GM18873 (cell line): ENCODE measurements around the gene PDE9A.
"Not testable (repeated sequence)": the region's sequence is repeated elsewhere in the genome, so short reads cannot be mapped to it uniquely, and the experiment has no call there.

Source experiments
- ATAC-seq: cut with Tn5 transposase; IDR thresholded peaks from one replicate; pipeline ENCODE4 v1.9.1; 2021; ENCODE audit warnings: mild to moderate bottlenecking, moderate library complexity, moderate number of reproducible peaks; ENCODE audit not compliant: unreplicated experiment, low FRiP score

Gene PDE9A

DNA sequence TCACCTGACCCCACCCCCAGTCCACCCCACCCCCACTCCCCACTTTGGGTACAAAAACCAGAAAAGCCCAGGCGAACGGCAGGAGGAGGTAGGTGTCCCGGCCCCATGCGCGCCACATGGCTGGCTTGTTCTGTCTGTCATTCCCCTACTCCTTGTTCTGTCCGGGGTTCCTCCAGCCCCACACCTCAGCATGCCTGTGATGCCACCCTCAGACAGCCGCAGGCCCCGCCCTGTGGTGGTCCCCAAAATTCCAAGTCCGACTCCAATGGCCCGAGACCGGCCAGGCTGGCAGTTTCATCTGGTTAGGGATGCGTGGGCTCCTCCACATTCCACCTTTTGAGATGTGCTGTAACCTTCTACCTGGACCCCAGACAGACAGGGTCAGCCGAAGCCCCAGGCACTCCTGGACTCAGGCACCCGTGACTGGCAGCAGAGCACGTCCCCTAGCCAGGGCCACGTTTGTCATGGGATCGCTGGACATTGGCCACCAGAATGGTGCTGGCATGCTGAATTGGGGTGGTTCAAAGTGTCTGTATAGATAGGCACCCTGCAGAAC, 131.6 kb downstream of the PDE9A start:
- ATAC-seq, result no peak

DNA sequence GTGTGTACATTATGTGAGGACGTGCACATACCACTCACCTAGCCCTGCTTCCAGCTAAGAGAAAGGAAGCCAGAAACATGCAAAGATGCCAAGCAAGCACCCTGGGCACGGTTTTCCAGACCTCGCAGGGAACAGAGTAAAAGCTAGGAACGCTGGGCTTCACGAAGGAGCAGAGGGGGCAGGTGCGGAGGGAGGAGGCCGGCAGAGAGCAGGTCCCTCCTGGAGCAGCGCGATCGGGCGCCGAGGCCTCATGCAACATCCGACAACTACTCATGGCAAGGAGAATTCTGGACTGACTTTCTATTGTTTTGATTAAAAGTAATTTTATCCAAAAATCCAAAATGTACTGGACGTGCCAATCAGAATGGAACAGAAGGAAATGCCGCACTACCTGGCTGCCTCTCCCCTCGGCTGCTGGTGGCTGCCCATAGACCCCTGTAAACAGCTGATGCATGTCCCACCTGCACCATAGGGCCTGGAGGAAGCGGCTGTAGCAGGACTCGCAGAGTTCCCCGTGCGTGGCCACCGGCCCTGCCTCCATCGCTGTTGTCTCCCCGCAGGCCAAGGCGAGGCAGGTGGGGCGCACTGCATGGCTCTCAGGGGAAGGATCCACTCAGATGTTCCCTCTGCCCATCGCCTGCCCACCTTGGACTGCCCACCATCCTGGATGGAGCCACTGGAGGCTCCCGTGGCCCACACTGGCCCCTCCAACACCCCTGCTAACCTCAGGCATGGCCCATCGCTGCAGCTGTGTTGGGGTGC, 132.4 kb downstream of the PDE9A start:
- ATAC-seq, result no peak

- no peak for ATAC-seq
These were observed 133.5 kb downstream of the PDE9A start for GRCh38 chr21:42786884-42787283.

GRCh38 chr21:42787613-42788012, 134.2 kb downstream of the PDE9A start:
- ATAC-seq, result no peak

DNA sequence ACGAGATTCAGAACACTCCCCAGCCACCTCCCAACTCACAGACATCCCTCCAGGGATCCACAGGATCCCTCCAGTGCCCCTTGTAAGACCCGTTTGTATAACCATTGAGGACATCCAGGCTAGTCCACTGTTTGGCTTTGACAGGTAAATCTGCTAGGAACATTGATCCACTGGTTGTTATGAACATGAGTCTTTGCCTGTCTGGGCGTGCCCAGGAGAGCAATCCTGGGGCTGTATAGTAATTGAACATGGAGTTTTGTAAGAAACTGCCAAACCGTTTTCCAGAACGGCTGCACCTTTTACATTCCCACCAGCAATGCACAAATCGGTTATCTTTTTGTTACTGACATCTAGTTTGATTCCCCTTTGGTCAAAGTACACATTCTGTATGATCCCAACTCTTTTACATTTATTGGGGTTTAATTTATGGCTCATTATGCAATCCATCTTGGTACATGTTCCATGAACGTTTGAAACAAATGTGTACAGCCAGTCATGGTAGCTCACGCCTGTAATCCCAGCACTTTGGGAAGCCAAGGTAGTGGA, 137.2 kb downstream of the PDE9A start:
- no peak for ATAC-seq

- no peak for ATAC-seq
These were observed 140.4 kb downstream of the PDE9A start for GRCh38 chr21:42793774-42794173.

DNA sequence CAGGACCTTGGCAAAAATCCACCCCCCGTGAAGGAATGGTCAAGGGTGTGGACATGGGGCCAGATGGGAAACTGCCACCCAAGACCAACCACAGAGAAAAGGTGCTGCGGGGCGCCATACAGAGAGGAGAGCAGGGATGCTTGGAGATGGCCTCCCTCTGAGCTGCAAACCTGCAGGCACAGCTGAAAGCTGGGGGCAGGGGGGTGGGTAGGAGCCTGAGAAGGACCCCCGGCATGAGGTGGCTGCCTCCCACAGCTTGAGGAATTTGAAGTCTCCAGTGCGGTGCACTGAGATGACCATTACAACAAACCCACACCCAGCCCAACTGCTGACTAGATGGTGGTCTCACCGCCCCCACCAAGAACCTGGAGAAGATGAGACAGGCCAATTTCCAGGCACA, 141.1 kb downstream of the PDE9A start:
- ATAC-seq, result no peak

DNA sequence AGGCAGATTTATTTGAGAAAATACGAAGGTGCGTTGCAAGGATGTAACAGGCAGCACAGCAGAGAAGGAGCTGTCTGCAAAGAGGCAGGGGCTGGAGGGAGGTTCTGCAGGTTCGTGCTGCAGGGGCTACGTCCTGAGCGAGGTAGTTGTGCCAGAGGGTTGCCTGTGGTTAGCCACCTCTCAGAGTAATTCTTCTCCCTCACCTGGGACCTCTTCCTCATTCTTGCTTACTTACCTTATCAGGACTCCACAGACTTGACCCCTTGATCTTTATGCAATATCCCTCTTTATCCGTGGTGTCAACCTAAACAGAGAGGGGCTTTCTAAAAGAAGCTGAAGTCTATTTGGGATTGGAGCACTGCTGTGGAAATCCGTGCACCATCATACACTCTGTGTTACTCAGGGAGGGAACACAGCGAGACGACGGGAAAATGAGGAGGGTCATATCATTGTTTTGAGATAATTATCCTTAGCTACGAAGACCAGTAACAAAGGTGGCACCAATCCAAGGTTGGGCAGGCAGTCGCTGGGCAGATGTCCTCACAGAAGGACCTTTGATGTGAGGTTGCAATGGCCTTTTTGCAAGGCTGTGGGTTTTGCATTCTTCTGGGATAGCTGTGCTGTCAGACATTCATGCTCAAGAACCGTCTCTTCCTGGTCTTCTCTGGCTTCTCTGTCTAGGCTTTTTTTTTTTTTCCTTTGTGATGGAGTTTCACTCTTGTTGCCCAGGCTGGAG, 143.1 kb downstream of the PDE9A start:
- ATAC-seq, result no peak

- no peak for ATAC-seq
These were observed 144.1 kb downstream of the PDE9A start for GRCh38 chr21:42797522-42797921.

GRCh38 chr21:42798106-42798505, 144.7 kb downstream of the PDE9A start:
- no peak for ATAC-seq

DNA sequence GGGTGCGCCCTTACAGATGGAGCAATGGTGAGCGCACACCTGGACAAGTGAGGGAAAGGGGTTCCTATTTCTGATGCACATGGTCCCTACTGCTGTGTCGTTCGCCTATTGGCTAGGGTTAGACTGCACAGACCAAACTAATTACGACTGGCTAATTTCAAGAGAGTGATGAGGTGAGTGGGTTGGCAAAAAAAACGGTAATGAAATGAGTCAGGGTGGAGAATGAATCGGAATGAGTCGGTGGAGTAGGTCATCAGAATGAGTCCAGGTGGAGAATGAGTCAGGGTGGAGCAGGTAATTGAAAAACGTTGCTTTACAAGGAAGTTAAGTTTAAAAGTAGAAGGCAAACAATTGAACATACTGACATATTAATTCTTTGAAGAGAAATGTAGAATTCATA, 146.1 kb downstream of the PDE9A start:
- no peak for ATAC-seq

DNA sequence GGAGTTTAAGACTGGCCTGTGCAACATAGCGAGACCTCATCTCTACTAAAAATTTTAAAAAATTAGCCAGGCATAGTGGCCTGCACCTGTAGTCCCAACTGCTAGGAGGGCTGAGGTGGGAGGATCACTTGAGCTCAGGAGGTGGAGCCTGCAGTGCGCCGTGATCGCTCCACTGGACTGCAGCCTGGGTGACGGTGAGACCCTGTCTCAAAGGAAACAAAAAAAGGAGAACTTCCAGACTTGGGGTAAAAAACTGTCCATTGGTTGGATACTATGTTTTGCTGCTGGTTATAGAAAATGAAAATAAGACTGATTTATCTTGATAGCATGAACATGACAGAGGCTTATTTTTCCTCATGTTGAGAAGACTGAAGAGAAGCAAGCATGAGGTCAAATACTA, 146.5 kb downstream of the PDE9A start:
- no peak for ATAC-seq

GRCh38 chr21:42801616-42802015, 148.2 kb downstream of the PDE9A start:
- ATAC-seq, result not testable (repeated sequence)

- ATAC-seq, result no peak
These were observed 153.2 kb downstream of the PDE9A start for GRCh38 chr21:42806509-42807140.

DNA sequence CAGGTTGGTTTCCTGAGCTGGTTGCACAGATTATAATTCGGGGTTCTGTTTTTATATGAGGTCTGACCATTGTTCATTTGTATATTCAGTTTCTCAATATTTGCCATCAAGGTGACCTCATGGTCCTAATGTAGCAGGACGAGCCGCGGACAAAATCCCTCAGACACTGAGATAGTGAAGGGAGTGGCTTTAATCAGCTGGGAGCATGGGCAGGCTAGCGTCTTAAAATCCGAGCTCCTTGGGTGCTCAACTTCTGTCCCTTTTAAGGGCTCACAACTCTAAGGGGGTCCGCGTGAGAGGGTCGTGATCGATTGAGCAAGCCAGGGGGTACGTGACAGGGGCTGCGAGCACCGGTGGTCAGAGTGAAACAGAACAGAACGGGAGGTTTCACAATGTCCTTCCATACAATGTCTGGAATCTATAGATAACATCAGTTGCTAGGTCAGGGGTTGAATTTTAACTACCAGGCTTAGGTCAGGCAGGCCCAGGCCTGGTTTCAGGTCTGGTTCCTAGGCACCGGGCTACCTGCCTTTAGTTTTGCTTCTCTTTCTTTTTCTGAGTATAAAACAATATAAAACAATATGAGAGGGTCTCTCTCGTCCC, 154.0 kb downstream of the PDE9A start:
- not testable (repeated sequence) for ATAC-seq

- no peak for ATAC-seq
These were observed 154.7 kb downstream of the PDE9A start for GRCh38 chr21:42807938-42808613.

GRCh38 chr21:42809171-42809570, 155.8 kb downstream of the PDE9A start:
- no peak for ATAC-seq

GRCh38 chr21:42809577-42810475, 156.4 kb downstream of the PDE9A start:
- no peak for ATAC-seq

DNA sequence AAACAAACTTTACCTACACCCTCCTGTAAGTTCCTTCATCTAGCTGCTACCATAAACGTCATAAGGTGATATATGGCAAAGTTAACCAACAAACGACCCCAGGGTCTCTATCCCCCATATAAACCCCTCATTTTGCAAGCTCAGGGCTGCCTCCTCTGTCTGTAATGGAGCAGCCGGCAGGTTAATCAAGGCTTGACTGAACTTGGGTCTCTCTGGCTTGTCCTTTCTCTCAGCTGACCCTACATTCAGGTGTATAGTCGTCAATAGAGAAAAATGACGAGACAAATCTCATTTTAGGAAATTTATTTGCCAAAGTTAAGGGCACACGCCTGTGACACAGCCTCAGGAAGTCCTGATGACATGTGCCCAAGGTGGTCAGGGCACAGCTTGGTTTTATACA, 158.5 kb downstream of the PDE9A start:
- ATAC-seq, result no peak
